Measurements from ENCODE around the gene SLC25A5.
"Not testable (repeated sequence)": the region's sequence is repeated elsewhere in the genome, so short reads cannot be mapped to it uniquely, and the experiment has no call there.

Gene SLC25A5

DNA sequence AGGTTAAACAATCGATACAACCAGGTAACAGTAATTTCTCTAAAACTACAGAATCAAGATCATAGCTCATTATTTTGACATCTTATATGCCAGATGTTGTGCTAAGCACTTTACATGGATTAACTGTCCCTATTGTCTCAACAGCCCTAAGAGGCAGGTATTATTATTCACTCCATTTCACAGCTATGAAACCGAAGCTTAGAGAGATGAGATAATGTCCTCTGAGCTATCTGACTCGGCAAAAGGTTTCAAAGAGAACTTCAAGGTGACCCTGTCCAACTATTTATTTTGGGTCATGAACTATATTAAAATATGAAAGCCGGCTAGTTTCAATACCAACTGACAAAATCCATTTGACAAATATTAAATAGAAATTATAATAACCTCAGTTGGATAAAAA is 10.3 kb downstream of the SLC25A5 start:
- DNase-seq: no peak

DNA sequence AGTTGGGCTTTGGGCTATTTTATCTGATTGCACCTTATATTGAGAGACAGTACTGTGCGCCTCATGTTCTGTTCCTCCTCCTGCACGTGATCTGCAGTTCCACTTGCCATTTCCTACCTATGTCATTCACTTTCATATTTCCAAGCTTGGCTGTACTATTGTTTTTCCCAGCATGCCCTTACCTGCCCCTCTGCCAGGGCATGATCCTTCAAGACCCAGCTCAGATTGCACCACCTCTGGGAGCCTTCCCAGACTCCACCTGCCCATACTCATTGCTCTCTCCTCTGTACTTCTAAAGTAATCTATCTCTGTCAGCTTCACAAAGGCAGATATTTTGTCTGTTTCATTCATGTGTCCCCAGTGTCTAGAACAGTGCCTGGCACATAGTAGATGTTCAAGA is 11.6 kb downstream of the SLC25A5 start:
- DNase-seq: peak; percentile 39

DNA sequence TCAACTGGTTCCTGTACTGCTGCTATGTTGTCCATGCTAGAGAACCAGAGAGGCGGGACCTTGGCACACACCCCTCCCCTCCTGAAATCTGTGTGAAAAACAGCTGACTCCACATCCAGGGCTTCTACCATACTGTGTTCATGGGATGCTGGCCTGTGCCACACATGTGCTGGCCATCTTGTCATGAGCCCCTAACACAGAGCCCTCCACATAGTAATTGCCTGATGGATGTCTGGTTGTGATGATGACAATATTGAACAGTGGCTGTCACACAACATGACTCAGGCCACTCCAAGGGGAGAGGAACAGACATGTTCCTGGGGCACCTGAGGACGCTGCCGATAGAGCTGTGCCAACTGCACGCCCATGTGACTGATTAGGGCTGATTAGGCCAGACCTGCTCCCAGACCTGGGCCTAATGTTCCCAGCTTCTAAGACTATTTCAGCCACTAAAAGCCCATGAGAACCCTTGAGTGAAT is 13.1 kb downstream of the SLC25A5 start:
- DNase-seq: peak; percentile 20

DNA sequence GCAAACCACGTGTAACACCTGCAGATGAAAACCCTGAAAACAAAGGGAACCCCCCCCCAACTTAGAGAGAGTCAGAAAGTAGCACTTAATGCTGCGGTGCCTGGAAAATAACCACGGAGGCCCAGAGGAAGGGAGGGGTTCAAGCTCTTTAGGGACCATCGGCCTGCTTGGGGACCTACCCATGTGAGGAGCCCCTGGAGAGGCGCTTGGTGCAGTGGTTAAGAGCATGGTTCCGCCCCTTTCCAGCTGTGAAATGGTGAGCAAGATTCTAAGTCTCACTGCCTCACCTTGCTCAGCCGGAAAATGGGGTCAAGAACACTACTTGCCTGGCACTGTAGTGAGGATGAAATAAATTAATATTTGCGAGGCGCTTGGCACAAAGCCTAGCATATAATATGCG is 13.8 kb downstream of the SLC25A5 start:
- no peak for DNase-seq

DNA sequence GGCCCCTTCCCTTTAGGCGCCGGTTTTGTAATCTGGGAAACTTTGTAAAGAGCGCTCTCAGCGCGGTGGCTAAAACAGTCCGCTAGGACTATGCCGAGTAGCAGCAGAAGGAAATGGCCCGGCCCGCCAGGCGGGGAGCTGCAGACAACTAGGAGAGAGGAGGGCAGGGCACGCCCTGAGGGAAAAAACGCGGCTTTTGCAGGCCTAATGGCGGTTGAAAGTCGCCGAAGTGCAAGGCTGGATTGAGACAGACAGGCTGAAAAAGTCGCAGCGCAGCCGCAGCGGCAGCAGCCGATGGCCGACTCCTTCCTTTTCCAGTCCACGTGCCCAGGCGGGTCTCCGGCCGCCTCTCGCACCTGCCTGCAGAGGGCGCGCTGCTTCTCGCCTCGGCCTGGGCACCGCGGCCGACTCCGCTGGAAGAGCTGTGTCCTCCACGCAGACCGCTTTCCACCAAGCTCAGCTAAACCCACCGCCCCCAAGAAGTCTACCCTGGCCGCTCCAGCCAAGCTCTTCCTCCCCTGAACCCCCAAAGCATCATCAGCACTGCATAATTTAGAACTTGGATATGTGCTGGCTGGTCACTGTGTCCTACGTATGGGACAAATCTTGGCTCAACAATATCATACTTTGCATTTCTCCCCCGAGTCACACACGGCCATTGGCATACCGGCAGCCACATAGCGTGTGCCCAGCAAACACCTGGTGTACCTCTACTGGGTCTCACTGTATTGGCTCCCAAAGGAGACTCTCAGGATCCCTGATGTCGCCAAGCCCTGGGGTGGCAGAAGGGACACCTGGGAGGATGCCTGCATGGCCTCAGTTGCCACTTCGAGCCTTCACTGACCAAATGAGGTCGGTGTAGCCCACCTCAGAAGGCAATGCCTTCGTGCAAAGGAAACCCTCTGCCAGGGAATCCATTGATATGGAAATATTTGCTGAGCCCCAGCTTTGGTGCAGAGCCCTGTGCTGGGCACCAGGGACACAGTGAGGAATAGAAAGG is 14.5 kb downstream of the SLC25A5 start:
- DNase-seq: peak; percentile 12

DNA sequence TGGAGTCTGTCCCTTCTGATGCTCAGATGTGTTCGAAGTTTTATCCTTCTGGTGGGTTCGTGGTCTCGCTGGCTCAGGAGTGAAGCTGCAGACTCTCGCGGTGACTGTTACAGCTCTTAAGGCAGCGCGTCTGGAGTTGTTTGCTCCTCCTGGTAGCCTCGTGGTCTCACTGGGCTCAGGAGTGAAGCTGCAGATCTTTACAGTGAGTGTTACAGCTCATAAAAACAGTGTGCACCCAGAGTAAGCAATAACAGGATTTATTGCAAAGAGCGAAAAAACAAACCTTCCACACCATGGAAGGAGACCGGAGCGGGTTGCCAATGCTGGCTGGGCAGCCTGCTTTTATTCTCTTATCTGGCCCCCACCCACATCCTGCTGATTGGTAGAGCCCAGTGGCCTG is 18.5 kb downstream of the SLC25A5 start:
- DNase-seq: no peak

DNA sequence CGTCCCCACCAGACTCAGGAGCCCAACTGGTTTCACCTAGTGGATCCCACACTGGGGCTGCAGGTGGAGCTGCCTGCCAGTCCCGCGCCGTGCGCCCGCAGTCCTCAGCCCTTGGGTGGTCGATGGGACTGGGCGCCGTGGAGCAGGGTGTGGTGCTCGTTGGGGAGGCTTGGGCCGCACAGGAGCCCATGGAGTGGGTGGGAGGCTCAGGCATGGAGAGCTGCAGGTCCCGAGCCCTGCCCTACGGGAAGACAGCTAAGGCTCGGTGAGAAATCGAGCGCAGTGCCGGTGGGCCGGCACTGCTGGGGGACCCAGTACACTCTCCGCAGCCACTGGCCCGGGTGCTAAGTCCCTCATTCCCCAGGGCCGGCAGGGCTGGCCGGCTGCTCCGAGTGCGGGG is 19.5 kb downstream of the SLC25A5 start:
- not testable (repeated sequence) for DNase-seq

DNA sequence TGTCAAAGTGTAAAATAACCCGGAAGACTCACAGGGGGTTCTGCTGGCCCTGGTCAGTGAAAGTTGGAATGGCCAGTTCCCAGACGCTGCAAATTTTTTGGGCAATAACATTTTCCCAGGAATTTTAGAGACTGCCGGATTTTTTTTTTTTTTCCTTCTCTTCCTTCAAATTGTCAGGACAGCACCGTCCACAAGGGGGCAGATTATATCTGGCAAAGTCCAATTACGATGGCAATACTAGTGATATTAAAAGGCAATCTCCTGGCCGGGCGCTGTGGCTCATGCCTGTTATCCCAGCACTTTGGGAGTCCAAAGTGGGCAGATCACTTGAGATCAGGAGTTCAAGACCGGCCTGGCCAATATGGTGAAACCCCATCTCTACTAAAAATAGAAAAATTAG is 20.5 kb downstream of the SLC25A5 start:
- no peak for DNase-seq

DNA sequence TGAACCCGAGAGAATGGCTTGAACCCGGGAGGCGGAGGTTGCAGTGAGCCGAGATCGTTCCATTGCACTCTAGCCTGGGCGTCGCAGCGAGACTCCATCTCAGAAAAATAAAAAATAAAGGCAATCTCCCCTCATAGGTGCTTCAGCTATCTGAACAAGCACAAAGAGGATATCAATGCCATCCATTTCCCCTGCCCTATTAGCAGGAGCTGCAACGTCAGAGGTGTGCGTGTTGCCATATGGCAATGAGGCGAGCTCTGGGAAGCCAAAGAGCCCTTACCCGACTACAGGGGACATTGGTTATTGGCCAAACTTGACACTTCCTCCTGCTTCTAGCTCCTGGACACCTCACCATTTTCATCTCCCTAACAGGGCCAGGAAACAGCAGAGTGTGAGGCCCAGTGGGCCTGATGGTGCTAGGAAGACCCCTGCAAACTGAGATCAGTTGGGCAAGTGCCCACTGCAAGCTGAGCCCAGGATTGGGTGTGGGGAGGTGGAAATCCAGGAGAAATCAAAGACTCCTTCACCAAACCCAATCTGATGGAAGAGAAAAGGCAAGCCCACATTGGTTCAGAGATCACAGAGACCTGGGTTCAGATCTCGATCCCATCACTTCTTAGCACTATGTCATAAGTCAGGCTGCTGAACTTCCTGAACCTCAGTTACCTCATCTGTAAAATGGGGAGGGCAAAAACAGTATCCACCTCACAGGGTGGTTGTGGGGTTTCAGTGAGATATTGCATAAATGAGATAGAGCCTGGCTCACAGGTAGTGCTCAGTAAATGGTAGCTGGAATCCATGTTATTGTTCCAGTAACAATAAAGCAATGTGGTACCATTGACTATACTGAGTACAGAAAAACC is 21.2 kb downstream of the SLC25A5 start:
- no peak for DNase-seq

DNA sequence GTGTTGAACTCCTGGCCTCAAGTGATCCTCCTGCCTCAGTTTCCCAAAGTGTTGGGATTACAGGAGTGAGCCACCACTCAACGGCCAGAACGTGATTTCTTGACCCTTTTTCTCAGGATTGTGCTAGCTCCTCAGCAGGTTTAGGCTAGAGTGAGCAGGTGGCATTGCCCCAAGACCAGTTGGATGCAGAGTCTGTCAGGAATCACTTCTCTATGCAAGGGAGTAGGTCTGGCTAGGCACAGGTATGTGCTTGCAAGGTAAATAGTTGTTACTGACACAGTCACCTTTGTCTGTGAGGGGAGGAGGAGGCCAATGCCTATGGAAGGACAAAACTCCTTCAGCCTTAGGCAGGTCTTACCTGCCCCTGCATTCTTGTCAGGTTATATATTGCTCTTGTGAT is 24.2 kb downstream of the SLC25A5 start:
- no peak for DNase-seq

DNA sequence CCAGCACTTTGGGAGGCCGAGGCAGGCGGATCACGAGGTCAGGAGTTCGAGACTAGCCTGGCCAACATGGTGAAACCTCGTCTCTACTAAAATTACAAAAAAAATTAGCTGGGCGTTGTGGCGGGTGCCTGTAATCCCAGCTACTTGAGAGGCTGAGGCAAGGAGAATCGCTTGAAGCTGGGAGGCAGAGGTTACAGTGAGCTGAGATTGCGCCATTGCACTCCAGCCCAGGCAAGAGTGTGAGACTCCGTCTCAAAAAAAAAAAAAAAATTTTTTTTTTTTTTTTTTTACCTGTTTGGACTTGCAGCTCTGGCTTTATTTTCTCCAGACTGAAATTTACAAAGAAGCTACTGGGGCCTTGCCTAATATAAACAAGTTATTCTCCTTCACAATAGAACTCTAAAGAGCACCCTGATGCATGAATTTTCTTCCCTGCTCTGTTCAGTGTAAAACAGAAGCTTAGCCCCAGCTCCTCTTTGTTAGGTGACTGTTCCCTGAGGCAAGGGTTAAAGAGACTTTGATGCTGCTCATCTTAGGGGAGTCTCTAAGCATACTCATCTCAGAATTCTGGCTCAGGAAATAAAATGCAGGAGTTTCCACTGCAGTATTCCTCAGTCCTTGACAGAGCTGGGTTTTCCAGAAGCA is 25.7 kb downstream of the SLC25A5 start:
- DNase-seq: not testable (repeated sequence)

DNA sequence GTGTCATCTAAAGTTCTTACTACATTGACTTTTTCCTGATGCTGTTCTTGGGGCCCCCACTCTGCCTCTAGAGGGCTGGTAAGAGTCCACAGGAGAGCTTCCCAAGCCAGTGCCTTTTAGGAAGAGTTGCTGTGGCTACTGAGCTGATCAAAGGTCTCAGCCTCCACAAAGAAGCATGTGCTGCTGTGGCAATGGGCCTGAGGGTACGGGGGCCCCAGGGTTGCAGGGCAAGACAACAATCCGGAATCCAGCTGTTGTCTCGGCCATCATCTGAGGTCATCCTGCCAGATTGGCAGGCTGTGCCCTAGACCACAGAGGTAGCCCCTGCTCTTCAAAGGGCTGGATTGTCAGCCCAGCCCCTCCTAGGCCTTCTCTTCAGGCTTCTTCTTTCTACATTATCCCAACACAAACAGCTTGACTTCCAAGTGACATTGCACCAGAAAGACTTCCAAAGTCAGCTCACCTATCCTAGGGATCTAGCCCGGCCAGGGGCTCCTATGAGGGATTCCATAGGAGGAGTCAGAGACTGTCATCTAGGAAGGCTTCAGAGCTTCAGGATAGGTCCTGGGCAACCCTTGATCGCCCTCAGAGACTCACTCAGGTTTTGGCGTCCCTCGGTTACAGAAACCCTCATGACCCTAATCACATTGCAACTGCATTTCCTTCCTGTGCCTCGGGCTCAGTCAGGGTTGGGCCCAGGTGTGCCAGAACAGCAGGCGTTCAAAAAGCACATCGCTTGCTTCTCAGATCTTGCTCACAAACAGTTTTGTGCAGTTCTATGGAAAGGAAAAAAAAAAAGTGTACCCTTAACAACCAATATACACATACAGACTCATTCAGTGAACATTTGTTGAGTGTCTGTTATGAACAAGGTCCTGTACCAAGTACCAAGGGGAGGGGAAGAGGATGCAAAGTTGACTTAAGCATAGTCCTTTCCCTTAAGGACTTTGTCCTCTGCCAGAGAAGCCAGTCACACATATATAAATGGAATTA is 27.8 kb downstream of the SLC25A5 start:
- DNase-seq: no peak

DNA sequence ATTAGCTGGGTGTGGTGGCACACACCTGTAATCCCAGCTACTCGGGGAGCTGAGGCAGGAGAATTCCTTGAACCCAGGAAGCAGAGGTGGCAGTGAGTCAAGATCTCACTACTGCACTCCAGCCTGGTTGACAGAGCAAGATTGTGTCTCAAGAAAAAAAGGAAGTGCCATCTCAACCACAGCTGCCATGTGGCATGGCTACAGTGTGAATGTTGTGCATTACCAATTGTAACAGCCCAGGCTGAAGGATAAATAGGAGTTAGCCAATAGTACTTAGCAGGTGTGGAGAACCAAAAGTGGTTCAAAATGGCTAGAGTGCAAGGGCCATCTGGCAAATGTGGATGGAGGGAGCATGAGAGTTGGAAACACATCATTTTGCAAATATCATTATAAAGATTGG is 28.9 kb downstream of the SLC25A5 start:
- no peak for DNase-seq

DNA sequence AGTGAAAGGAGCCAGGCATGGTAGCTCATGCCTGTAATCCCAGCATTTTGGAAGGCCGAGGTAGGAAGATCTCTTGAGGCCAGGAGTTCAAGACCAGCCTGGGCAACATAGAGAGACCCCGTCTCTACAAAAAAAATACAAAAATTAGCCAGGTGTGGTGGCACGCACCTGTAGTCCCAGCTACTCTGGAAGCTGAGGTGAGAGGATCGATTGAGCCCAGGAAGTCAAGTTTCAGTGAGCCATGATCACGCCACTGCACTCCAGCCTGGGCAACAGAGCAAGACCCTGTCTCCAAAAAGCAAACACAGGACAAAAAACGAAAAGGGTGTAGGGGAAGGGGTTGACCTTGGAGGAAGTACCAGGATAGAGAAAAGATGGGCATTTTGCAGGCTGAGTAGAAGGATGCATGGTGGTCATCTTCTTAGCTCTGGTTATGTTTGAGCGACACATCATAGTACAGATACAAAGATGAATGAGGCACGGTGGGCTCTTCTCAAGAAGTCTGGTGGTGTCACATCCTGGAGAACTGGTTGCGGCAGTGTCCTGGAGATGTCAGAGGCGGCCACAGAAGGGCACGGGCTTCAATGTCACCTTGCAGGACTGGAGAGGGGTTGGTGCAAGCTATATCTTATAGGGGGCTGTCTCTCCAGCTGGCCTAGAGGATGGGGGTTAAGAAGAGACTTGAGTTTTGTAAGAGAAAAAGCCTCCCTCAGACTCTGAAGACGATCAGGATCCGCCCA is 32.0 kb downstream of the SLC25A5 start:
- no peak for DNase-seq

DNA sequence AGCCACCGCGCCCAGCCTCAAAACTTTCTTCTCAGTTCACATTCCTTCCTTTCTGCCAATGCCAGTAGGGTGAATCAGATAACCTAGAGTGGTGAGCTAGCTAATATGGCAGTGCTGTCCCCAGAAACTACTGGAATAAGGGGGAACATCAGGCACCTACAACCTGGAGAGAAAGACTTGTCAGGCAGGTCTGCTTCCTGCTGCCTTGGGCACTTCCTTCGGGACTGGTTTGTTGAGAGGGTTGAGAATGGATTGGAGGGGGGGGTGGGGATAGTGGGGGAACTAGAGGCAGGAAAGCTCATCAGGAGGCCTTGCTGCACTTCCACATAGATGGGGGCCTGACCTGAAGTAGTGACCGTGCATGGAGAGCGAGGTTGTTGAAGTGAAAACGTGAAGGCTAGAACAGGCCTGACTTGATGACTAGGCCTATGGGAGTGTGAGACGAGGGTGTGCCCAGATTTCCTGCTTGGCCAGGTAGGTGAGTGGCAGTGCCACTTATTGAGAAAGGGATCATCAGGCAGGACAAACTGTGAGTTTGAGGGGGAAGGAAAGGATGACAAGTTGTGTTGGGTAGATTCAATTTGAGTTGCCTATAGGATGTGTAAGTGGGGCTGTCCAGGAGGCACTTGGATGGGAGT is 33.4 kb downstream of the SLC25A5 start:
- DNase-seq: no peak

DNA sequence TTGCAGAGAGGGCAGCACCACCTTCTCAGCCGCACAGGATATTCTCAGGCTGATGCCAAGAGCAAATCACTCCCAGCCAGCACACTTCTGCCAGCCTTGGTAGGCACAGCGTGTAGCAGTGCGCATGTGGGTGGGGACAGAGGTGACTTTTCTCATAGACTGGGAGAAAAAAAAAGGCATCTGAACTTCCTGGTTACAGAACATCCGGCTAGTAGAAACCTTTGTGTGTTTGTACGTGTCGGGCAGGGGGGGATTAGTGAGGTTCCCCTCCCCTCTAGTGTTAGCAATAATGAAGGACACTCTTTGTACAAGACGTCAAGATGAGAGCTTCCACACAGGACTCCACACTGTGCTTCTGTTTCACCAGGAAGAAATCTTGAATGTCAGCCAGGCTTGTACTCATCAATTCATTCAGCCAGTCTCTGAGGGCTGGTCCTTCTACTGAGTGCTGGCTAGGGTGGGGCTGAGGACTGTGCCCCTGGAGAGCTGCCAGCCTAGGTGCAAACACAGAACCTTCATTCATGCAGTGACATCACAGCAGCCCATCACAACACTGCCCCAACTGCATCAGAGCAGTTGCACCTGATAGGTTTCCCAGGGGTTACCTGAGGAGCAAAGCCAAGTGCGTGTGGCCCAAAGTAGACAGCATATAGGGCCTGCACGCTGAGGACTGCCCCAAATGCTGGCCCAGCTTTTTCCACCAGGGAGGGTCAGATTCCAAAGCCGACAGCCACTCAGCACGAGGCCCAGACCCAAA is 34.7 kb downstream of the SLC25A5 start:
- peak; percentile 86 for DNase-seq

DNA sequence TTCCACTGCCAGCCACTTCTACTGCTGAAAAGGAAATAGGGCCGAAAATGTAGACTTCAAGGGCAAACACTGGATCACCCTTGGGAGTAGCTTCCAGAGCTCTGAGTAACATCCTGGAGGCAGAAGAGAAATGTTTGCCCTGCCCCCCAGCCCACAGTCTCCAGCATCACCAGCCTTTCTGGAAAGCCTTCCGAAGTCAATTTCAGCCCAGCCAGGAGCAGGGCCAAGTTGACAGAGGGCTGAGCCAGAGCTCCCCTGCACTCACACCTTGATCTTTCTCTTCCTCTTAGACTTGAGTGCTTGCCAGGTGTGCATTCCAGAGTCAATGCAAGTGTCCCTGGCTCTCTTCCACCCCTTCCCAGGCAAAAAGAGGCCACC is 35.2 kb downstream of the SLC25A5 start:
- DNase-seq: peak; percentile 43

DNA sequence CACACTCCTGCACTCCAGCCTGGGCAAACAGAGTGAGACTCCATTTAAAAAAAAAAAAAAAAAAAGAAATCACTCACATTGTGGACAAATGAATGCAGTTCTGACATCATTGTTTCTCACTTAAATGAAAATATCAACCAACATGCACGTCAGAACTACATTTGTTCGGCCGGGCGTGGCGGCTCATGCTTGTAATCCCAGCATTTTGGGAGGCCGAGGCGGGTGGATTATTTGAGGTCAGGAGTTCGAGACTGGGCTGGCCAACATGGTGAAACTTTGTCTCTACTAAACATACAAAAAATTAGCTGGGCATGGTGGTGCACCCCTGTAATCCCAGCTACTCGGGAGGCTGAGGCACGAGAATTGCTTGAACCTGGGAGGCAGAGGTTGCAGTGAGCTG is 36.9 kb downstream of the SLC25A5 start:
- not testable (repeated sequence) for DNase-seq

DNA sequence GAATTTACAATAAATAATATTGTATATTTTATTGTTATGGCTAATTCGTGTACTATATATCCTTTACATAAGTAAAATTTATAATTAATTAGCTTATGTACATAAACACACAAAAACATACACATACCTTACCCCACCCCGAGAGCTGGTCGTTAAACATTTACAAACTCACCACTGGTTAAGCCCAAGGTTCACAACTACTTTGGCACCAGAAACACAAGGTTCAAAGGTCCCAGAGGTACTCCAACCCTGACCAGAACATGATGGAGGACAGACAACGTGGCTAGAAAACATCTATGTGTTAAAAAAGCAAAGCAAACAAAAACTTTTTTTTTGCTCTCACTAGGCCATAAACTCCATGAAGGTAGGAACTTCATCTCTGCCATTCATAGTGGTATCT is 37.7 kb downstream of the SLC25A5 start:
- no peak for DNase-seq

DNA sequence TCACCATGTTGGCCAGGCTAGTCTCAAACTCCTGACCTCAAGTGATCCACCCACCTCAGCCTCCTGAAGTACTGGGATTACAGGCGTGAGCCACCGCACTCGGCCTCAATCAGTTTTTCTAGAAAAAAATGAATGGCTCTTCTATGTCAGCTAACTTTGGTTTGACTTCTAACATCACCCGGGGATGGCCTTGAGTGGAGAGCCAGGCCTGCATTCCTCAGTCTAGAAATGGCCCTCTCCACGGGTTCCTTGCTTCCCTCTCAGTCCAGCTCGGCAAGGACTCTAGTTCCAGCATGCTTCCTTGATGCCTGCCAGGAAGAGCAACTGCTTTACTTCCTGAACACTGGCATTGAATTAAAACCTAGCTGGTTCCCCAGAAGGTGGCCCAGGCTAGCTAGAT is 39.0 kb downstream of the SLC25A5 start:
- DNase-seq: no peak
